HG02763 (cell line): Measurements from ENCODE around the gene PDCD10.
A peak's percentile ranks its signal among the peaks of the same experiment; 100 is the strongest.

Source experiments
- ATAC-seq: cut with Tn5 transposase; IDR thresholded peaks from one replicate; pipeline ENCODE4 v1.9.1; 2021; ENCODE audit warnings: mild to moderate bottlenecking, moderate library complexity; ENCODE audit not compliant: unreplicated experiment

Gene PDCD10

GRCh38 chr3:167684388-167684993, 50.2 kb downstream of the PDCD10 start:
- ATAC-seq, result peak; percentile 75

DNA sequence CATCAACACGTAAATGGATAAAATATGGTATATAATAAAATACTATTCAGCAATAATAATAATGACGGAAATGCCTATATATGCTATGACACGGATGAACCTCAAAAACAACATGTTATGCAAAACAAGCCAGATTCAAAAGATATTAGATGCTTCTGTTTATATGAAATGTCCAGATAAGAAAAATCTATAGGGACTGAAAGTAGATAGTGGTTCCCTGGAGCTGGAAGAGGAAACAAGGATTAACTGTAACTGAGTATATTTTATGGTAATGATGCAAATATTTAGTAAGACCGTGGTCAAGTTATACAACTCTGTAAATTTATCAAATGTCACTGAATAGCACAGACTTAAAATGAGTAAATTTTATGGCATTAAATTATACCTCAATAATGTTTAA, 55.2 kb downstream of the PDCD10 start:
- ATAC-seq, result no peak

DNA sequence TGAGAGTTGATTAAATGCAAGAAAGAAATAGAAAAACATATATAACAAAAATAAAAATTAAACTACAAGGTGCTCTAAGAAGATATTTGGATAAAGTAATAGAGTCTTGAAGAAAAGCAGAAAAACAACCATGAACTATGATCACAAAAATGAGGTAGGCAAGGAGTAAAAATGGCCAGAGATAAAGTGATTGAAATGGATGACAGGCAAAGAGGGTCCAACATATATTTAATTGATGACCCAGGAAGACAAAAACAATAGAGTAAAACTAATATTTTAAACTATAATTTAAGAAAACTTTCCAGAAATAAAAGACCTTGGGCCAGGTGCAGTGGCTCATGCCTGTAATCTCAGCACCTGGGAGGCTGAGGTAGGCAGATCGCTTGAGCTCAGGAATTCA, 58.8 kb downstream of the PDCD10 start:
- ATAC-seq, result no peak

DNA sequence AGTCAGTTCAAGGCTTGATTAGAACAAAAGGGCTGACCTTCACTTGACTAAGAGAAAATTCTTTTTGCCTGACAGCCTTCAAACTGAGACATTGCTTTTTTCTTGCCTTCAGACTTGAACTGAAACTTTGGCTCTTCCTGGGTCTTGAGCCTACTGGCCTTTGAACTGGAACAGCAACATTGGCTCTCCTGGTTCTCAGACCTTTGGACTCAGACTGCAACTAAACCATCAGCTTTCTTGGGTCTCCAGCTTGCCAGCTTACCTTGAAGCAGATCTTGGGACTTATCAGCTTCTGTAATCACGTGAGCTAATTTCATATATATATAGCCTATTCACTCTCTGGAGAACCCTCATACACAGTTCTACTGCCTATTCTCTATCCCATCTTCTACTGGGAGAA, 61.5 kb downstream of the PDCD10 start:
- ATAC-seq, result no peak

DNA sequence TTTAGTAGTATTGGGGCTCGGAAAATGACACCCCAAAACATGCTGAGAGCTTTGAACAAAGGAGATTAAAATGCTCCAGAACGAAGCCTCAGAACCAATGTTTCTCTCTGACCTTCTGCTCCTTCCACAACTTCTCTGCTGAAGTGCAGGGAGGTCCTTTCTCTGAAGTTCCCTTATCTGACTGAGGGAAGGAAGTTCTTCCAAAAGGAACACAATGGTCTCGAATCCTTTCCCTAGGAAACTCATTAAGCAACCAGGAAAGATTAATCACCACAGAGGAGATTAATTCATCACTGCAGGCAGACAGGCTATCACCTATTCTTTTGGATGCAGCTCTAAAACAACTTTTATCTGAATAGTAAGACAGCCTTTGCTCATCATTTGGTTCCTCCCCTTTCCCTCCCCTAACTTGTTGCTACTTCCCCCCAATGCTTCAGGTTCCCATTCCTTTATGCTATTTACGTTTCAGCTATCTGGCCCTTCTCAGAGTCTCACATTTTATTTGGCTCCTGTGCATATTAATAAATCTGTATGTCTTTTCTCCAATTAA, 62.7 kb downstream of the PDCD10 start:
- ATAC-seq, result no peak

GRCh38 chr3:167669699-167670098, 65.0 kb downstream of the PDCD10 start:
- no peak for ATAC-seq

- ATAC-seq, result no peak
Measured at GRCh38 chr3:167668651-167669050, 66.0 kb downstream of the PDCD10 start.

DNA sequence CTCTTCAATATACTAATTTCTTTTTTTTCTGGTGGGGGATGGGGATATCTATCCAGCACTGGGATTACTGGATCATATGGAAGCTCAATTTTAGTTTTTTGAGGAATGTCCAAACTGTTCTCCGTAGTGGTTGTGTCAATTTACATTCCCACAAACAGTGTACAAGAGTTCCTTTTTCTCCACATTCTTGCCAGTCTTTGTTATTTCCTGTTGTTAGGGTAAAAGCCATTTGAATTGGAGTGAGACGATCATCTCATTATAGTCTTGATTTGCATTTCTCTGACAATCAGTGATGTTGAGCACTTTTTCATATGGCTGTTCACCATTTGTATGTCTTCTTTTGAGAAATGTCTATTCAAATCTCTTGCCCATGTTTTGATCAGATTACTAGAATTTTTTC, 68.1 kb downstream of the PDCD10 start:
- ATAC-seq, result no peak

DNA sequence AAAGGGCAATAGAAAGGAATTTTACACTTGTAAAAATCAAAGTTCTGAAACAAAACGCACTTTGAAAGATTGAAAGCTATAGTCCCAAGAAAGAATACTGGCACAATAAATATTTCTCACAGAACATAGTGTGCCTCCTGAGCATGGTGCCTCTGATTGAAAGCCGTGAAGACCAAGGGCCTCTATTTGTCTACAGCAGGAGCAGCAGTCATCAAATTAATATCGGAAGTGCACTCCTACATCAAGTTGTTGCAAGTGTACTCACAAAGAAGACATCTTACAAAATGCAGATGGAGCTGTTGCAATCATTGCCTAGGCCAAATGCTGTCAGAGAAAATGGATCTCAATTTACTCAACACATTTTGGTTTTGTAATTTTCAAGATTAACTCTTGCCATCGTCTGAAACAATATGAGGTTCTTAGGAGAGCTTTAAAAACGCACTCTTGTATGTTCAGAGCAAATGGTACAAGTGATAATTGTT, 71.7 kb downstream of the PDCD10 start:
- ATAC-seq, result no peak

GRCh38 chr3:167657684-167658225, 76.9 kb downstream of the PDCD10 start:
- no peak for ATAC-seq

DNA sequence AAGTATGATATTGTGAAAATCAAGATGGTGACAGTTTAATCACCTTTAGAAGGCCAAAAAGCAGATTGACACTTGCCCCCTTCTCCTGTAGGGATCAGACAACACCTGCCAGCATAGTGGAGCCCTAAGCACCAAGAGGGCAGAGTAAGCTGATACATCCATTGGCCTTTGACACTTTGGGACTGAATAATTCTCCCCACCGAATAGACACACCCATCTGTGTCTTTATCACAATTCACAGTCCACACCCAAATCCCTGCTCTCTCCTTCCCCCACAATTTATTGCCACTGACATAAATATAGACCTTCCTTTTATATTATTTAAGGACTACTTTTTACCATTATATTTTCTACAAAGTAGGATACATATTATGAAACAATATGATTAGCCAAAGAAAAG, 77.9 kb downstream of the PDCD10 start:
- ATAC-seq, result no peak

DNA sequence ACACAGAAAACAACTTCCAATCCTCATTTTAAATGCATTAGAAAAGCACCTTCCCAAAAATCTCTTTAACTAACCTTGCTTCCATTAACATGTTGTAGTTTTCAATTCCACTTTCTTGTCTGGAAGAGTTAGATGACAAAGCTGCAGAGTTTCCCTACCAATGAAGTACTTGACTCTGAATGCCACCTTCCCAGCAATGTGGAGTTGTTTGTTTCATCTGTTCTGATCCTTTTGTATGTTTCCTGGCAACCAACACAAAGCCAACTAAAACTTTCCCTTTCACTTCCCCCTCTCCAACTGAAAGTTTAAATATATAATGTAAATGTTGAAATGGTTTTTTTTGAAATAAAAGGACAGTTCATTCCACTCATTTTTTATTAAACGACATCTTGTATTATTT, 80.9 kb downstream of the PDCD10 start, which contains the start of gene WDR49:
WDR49 (minus strand) TSS at position 183 of the 400 bp plus-strand sequence. CDS start 517 bp downstream, outside the sequence.
- ATAC-seq, result no peak

DNA sequence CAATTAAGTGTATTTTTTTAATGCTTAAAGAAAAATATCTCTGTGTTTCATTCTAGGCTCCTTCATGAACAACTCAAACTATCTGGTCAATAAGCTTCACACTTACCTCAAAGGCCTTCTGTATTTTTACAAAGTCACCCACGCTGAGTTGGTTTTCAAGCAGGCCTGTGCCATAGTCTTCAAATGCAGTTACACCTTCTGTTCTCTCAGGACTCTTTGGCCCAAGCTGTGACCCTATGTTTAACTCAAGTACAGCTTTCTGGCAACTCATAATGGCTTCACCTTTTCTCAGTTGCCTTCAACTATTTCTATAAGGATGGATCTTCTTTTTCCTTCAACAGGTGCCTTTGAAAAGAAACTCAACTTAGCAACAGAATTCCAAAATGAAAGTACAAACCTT, 81.5 kb downstream of the PDCD10 start:
- no peak for ATAC-seq

DNA sequence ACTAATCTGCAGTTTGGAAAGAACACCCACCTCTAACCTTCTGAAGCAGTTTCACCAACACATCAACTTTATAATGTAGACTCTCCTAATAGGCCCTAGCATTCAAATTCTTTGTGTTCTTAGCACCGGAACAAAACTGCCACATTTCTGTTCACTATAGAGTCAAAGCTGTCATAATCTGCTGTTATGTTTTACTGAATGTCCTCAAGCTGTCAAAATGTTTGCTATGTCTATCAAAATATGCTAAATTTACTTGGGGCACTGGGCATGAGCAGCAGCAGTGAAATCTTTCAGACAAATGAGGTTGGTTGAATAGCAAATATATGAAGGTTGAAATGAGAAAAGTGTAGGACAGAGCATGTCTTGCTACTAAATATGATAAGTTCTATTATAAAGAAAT, 82.9 kb downstream of the PDCD10 start:
- ATAC-seq, result no peak

DNA sequence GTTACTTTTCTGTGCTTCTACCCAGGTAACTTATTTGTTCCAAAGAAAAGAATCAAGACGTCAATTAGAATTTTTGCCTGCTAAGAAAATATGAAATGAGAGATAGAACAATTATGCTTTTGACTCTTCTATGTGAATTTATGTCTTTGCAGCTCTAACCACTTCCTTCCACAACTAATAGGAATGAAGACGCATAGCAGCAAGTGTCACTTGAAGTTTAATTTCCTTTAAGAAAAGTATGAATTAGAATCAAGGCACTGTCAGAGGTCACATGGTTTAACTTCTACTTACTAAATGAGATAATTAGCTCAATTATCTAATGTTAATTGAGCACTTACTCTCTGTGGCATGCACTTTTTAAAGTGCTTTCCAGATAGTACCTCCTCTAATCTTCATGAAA, 84.2 kb downstream of the PDCD10 start:
- no peak for ATAC-seq

DNA sequence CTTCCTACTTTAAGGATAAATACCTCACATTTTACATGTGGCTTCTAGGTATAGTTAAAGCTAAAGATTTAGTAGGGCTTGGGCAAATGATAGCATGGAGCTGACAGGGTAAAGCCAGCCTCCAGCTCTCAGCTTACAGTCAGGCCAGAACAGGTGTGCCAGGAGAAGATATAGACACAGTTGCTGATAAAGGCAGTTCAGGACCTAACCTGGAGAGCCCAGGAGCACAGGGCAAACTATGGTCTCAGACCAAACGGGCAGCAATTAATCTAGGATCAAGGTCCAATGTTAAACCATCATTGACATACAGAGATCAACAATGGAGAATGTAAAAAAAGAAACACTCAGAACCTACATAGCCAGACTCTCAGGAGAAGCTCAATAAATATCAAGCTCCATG, 84.9 kb downstream of the PDCD10 start:
- no peak for ATAC-seq

DNA sequence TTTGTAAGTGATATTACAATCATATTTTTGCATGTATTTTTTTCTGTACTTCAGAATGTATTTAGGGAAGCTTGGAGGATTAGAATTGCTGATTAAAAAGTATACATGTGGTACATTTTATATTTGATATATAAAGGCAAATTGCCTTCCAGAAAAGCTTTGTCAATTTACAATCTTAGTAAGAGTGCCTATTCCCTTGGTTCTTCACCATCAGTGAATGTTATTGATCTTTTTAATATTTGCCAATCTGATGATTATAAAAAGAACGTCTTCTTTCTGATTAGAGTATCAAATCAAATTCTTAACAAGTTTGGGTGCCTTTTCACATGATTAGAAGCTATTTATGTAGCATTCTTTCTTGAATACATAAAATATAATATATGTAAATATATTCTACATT, 90.1 kb downstream of the PDCD10 start:
- no peak for ATAC-seq
